Caco-2 (cell line): ENCODE measurements around the gene EZR. TPM values are rescaled to one million over a fixed set of nuclear protein-coding genes. Genes with fewer than 3 reads are reported as not detected.

ENCODE experiments used
- BruUV-seq: library from RNA; stranded (reverse); fragments of 400-500 nt; replicated peaks from 2 replicates; lab custom pipeline; 2021; lab: Mats Ljungman, UMichigan
- CTCF ChIA-PET: fragments of 300-600 bp; sonication (Branson Sonifier 250); formaldehyde crosslinking; loops from one replicate; lab custom pipeline; 2022; ENCODE audit warnings: antibody characterized with exemption; lab: Charles Lee
- POLR2A ChIA-PET: fragments of 300-600 bp; sonication (Branson Sonifier 250); formaldehyde crosslinking; loops from one replicate; lab custom pipeline; 2022; ENCODE audit warnings: antibody characterized with exemption; lab: Charles Lee
- DNase-seq, 2 experiments: peaks; one replicate each; pipeline versions ENCODE4 v3.0.0 to v3.0.0-alpha.2; 2020 to 2022
- H3K27me3 ChIP-seq: replicated peaks from 2 replicates; pipeline ENCODE4 v1.6.0; 2011; ENCODE audit warnings: low read length; ENCODE audit not compliant: control insufficient read depth, insufficient read depth
- H3K36me3 ChIP-seq: 2 replicates; pipeline ENCODE4 v1.5.1; 2011; ENCODE audit warnings: low read length; ENCODE audit not compliant: control insufficient read depth, insufficient read depth
- H3K4me1 ChIP-seq: fragments of 250-450 bp; sonication (Bioruptor Pico); 2 replicates; pipeline ENCODE4 v1.5.1; 2020; ENCODE audit warnings: mild to moderate bottlenecking
- H3K4me3 ChIP-seq: 2 replicates; pipeline ENCODE4 v1.5.1; 2011; ENCODE audit warnings: low read depth, mild to moderate bottlenecking, control low read depth, low read length
- H3K9me3 ChIP-seq: fragments of 250-450 bp; sonication (Bioruptor Pico); 2 replicates; pipeline ENCODE4 v1.5.1; 2020; ENCODE audit warnings: mild to moderate bottlenecking, moderate library complexity
- H3K27ac Mint-ChIP-seq: one replicate; pipeline ENCODE4 v1.8.0; 2022; ENCODE audit warnings: mixed read lengths; ENCODE audit not compliant: unreplicated experiment
- H3K27me3 Mint-ChIP-seq: one replicate; pipeline ENCODE4 v1.8.0; 2022; ENCODE audit warnings: mixed read lengths; ENCODE audit not compliant: insufficient read depth, unreplicated experiment
- H3K36me3 Mint-ChIP-seq: one replicate; pipeline ENCODE4 v1.8.0; 2022; ENCODE audit warnings: mild to moderate bottlenecking, mixed read lengths; ENCODE audit not compliant: insufficient read depth, unreplicated experiment
- H3K4me1 Mint-ChIP-seq: one replicate; pipeline ENCODE4 v1.8.0; 2022; ENCODE audit warnings: low read depth, mixed read lengths; ENCODE audit not compliant: unreplicated experiment
- H3K4me3 Mint-ChIP-seq: one replicate; pipeline ENCODE4 v1.8.0; 2022; ENCODE audit warnings: mild to moderate bottlenecking, moderate library complexity, mixed read lengths; ENCODE audit not compliant: unreplicated experiment
- H3K9me3 Mint-ChIP-seq: one replicate; pipeline ENCODE4 v1.8.0; 2022; ENCODE audit warnings: mixed read lengths; ENCODE audit not compliant: unreplicated experiment
- intact Hi-C: fragments of 100-400 bp; cut with micrococcal nuclease; formaldehyde crosslinking; loops from one replicate; pipeline ENCODE4 v1.10.0; 2022; ENCODE audit not compliant: unreplicated experiment
- total RNA-seq: library from RNA; stranded (reverse); gene quantifications from 2 replicates; pipeline ENCODE4 v1.2.3, GENCODE V29; 2022
- TF ChIP-seq, protein P1 (sequence below), 2 experiments: fragments of 200-600 bp in 1 of 2; IDR thresholded peaks; 1 replicate in 1 of 2; 2 replicates in 1 of 2; pipeline versions ENCODE4 v1.5.1 to v1.8.0; 2011 to 2022; ENCODE audit warnings: antibody characterized with exemption in 1 of 2, control low read depth in 1 of 2, inconsistent platforms in 1 of 2, low read depth in 1 of 2, low read length in 1 of 2, mild to moderate bottlenecking in 1 of 2, moderate library complexity in 1 of 2; ENCODE audit not compliant: insufficient read depth in 1 of 2, severe bottlenecking in 1 of 2, unreplicated experiment in 1 of 2

The EZR gene
- total RNA-seq, 1 experiment from 2014 or later, result 290 TPM

DNA sequence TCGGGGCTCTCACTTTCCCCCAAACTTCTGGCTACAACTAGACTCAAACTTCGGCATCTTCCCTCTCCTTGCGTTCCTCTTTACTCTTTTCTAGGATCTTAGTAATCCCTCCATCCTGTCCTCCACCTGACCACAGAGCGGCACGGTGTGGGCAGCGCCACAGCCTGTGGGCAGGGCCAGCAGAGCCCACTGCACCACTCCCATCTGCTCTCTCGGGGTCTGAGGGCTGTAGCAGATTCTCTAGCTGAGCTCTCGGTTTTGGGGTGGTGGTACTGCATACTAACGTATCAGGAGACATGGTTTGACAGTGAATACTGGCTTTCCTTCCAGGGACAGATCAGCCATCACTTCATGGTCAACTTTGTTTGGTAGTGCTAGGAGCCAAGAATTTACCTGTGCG, 57.4 kb downstream of the EZR start:
- TF ChIP-seq, protein P1, sequence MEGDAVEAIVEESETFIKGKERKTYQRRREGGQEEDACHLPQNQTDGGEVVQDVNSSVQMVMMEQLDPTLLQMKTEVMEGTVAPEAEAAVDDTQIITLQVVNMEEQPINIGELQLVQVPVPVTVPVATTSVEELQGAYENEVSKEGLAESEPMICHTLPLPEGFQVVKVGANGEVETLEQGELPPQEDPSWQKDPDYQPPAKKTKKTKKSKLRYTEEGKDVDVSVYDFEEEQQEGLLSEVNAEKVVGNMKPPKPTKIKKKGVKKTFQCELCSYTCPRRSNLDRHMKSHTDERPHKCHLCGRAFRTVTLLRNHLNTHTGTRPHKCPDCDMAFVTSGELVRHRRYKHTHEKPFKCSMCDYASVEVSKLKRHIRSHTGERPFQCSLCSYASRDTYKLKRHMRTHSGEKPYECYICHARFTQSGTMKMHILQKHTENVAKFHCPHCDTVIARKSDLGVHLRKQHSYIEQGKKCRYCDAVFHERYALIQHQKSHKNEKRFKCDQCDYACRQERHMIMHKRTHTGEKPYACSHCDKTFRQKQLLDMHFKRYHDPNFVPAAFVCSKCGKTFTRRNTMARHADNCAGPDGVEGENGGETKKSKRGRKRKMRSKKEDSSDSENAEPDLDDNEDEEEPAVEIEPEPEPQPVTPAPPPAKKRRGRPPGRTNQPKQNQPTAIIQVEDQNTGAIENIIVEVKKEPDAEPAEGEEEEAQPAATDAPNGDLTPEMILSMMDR (IDR thresholded peaks at IDR 0.05; ENCODE audit: insufficient read depth in 1 of 2, low read depth in 1 of 2, low read length in 1 of 2, severe bottlenecking in 1 of 2, unreplicated experiment in 1 of 2), result no peak
- H3K4me3 ChIP-seq, result no peak overlapping the region
- ChIA-PET CTCF (no interaction called here), POLR2A (no interaction called here)
- H3K9me3 Mint-ChIP-seq, result no peaks in the 10 kb centered on the region
- H3K27me3 ChIP-seq, result no peaks in the 10 kb centered on the region
- no peak overlapping the region for H3K4me3 Mint-ChIP-seq
- no peaks in the 10 kb centered on the region for H3K27me3 Mint-ChIP-seq
- peak overlapping the region; percentile 75 for H3K27ac Mint-ChIP-seq
- intact Hi-C loops, result loop anchor here (2.0 kb wide), 1 partner anchor 57 kb away; no protein-coding TSS in a partner anchor
- H3K36me3 Mint-ChIP-seq, result peaks cover 69% of the 10 kb centered on the region
- no peaks in the 10 kb centered on the region for H3K9me3 ChIP-seq
- H3K4me1 Mint-ChIP-seq, result peaks cover 19% of the 10 kb centered on the region
- H3K36me3 ChIP-seq, result peaks cover 3% of the 10 kb centered on the region
- H3K4me1 ChIP-seq, result peaks cover 11% of the 10 kb centered on the region; the same call in 1 of the 2 replicates
- BruUV-seq, result no TSS peak
- DNase-seq, result no peak

DNA sequence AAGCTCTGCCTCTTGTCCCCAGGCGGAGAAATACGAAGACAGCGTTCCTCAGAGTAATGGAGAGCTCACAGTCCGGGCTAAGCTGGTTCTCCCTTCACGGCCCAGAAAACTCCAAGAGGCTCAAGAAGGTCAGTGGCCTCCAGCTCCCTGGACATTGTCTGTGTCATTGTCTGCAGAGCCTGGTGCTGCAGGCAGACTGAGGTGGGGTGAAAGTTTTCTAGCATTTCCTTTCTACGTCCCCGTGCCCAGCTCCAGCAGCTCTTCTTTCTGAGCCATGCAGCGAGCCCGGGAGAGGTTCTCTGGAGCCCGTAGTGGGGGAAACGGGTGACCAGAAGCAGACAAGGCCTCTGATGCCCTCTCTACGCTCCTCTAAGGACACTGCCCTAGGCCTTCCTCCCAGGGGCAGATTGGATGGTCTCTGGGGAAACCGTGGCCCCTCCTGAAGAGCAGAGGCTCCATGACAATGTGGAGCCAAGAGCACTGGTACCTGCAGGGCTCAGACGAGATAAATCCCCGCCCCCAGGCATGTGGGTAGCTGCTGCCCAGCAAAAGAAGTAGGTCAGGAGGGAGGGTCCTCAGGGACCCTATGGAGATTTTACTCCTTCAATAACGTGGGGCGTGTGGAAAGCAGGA, 58.4 kb downstream of the EZR start:
- no peaks in the 10 kb centered on the region for H3K27me3 Mint-ChIP-seq
- peaks cover 11% of the 10 kb centered on the region; the same call in 1 of the 2 replicates for H3K4me1 ChIP-seq
- no peaks in the 10 kb centered on the region for H3K9me3 ChIP-seq
- no peaks in the 10 kb centered on the region for H3K9me3 Mint-ChIP-seq
- TF ChIP-seq, protein P1 (IDR thresholded peaks at IDR 0.05; ENCODE audit: insufficient read depth in 1 of 2, low read depth in 1 of 2, low read length in 1 of 2, severe bottlenecking in 1 of 2, unreplicated experiment in 1 of 2), result no peak
- ChIA-PET POLR2A (no interaction called here), CTCF (no interaction called here)
- no peak overlapping the region for H3K4me3 ChIP-seq
- peaks cover 19% of the 10 kb centered on the region for H3K4me1 Mint-ChIP-seq
- H3K36me3 ChIP-seq, result peaks cover 3% of the 10 kb centered on the region; the same call in 1 of the 2 replicates
- no peak overlapping the region for H3K4me3 Mint-ChIP-seq
- peak overlapping the region; percentile 59 for H3K27ac Mint-ChIP-seq
- no peaks in the 10 kb centered on the region for H3K27me3 ChIP-seq
- no peak for DNase-seq
- intact Hi-C loops, result no loop called here
- H3K36me3 Mint-ChIP-seq, result peaks cover 60% of the 10 kb centered on the region
- BruUV-seq, result no TSS peak

DNA sequence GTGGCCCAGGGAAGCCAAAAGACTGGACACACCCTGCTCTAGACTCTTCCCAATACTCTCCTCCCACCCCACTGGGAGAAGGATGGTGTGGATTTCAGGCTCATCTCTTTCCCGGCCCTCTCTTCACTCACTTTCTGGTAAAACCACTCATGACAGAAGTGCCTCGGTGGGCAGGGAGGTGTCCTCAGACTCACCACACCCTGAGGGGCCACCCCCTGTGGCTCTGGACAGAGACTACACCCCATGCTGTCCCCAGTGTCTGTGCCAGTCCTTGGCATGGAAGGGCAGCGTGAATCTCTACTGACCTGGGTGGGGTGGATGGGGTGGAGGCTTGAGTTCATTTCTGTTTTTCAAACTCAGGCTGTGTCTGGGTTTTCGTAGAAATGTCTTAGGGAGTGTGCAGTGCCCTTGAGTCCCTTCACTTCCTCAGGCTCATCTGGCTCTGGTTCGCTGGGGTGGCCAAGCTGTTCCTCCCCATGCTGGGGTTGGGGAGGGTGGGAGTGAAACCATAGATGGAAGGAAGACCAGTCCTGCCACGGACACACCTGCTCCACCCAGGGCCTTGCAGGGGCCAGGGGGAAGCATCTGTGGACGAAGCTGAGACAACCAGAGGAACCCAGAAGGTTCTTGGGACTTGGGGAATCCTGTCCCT, 59.1 kb downstream of the EZR start:
- H3K4me3 Mint-ChIP-seq, result no peak overlapping the region
- BruUV-seq, result no TSS peak
- TF ChIP-seq, protein P1 (IDR thresholded peaks at IDR 0.05; ENCODE audit: insufficient read depth in 1 of 2, low read depth in 1 of 2, low read length in 1 of 2, severe bottlenecking in 1 of 2, unreplicated experiment in 1 of 2), result no peak
- H3K4me1 ChIP-seq, result peaks cover 11% of the 10 kb centered on the region; the same call in 1 of the 2 replicates
- intact Hi-C loops, result no loop called here
- H3K27ac Mint-ChIP-seq, result no peak overlapping the region
- H3K36me3 ChIP-seq, result no peaks in the 10 kb centered on the region
- H3K4me1 Mint-ChIP-seq, result peaks cover 19% of the 10 kb centered on the region
- no peaks in the 10 kb centered on the region for H3K27me3 ChIP-seq
- CTCF ChIA-PET, result no interaction called here
- DNase-seq, result no peak
- POLR2A ChIA-PET, result no interaction called here
- H3K27me3 Mint-ChIP-seq, result no peaks in the 10 kb centered on the region
- H3K4me3 ChIP-seq, result no peak overlapping the region
- no peaks in the 10 kb centered on the region for H3K9me3 Mint-ChIP-seq
- peaks cover 53% of the 10 kb centered on the region for H3K36me3 Mint-ChIP-seq
- H3K9me3 ChIP-seq, result no peaks in the 10 kb centered on the region
